ENCODE measurements around the gene CDC42BPB. TPM values are rescaled to one million over a fixed set of nuclear protein-coding genes. Genes with fewer than 3 reads are reported as not detected.

CDC42BPB gene
- total RNA-seq, 1 donor from 2014 or later = 105 TPM

DNA sequence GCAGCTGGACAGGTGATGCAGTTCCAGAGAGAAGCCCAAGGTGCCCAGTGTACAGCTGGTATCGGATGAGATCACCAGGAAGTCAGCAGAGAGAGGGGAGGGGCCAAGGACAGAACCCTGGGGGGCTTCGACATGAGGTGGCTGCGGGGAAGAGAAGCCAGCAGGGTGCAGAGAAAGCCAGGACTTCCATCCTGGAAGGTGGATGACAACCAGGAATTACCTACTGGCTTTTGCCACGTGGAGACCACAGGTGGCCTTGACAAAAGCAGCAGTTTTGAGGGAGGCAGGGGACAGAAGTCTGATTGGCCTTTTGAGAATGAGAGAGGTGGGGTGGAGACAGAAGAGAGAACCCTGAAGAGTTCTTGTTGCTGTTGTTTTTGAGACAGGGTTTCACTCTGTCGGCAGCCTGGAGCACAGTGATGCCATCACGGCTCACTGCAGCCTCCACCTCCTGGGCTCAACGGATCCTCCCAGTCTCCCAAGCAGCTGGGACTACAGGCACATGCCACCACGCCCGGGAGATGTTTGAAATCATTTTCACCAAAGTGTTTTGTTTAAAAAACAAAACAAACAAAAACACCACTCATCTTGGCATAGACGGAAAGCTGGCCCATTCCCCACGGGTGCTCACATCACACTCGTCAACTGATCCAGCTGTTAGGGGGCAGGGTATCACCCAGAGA, 35.2 kb downstream of the CDC42BPB start:
- no peak for TF ChIP-seq POLR2A (IDR thresholded peaks at IDR 0.05)
- TF ChIP-seq POLR2AphosphoS5 (IDR thresholded peaks at IDR 0.05; ENCODE audit: insufficient read depth in 1 of 2, low read depth in 1 of 2) = no peak
- TF ChIP-seq, protein P1, sequence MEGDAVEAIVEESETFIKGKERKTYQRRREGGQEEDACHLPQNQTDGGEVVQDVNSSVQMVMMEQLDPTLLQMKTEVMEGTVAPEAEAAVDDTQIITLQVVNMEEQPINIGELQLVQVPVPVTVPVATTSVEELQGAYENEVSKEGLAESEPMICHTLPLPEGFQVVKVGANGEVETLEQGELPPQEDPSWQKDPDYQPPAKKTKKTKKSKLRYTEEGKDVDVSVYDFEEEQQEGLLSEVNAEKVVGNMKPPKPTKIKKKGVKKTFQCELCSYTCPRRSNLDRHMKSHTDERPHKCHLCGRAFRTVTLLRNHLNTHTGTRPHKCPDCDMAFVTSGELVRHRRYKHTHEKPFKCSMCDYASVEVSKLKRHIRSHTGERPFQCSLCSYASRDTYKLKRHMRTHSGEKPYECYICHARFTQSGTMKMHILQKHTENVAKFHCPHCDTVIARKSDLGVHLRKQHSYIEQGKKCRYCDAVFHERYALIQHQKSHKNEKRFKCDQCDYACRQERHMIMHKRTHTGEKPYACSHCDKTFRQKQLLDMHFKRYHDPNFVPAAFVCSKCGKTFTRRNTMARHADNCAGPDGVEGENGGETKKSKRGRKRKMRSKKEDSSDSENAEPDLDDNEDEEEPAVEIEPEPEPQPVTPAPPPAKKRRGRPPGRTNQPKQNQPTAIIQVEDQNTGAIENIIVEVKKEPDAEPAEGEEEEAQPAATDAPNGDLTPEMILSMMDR (IDR thresholded peaks at IDR 0.05) = no peak
- DNase-seq (ENCODE audit: extremely low spot score in 2 of 2) = no peak
- peaks cover 67% of the 10 kb centered on the region for H3K4me1 ChIP-seq
- no peaks in the 10 kb centered on the region for H3K36me3 ChIP-seq
- H3K9me3 ChIP-seq = no peaks in the 10 kb centered on the region
- no peaks in the 10 kb centered on the region for H3K27me3 ChIP-seq
- H3K4me3 ChIP-seq = no peak overlapping the region
- H3K27ac ChIP-seq = peak overlapping the region; percentile 9
- intact Hi-C loops (cut with DNase I) = no loop called here

DNA sequence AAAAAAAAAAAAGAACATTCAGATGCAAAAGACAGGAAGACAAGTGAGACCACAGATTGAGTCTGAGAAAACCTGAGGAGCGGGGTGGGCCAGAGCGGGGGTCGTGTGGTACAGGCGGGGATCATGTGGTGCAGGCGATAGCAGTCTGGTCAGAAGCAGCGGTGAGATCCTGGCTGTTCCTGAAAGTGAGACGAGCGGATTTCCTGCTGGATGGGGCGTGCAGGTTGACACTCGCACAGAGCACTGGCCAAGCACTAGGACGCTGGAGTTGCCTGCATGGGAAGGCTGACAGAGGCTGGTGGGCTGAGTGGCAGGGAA, 35.7 kb downstream of the CDC42BPB start:
- intact Hi-C loops (cut with DNase I) = no loop called here
- TF ChIP-seq, protein P1 (IDR thresholded peaks at IDR 0.05) = no peak
- TF ChIP-seq POLR2AphosphoS5 (IDR thresholded peaks at IDR 0.05; ENCODE audit: insufficient read depth in 1 of 2, low read depth in 1 of 2) = no peak
- no peak for TF ChIP-seq POLR2A (IDR thresholded peaks at IDR 0.05)
- Histone ChIP-seq H3K27ac (no peak overlapping the region), H3K4me3 (no peak overlapping the region), H3K9me3 (no peaks in the 10 kb centered on the region), H3K4me1 (peaks cover 71% of the 10 kb centered on the region), H3K27me3 (no peaks in the 10 kb centered on the region), H3K36me3 (no peaks in the 10 kb centered on the region)
- DNase-seq (ENCODE audit: extremely low spot score in 2 of 2) = no peak

DNA sequence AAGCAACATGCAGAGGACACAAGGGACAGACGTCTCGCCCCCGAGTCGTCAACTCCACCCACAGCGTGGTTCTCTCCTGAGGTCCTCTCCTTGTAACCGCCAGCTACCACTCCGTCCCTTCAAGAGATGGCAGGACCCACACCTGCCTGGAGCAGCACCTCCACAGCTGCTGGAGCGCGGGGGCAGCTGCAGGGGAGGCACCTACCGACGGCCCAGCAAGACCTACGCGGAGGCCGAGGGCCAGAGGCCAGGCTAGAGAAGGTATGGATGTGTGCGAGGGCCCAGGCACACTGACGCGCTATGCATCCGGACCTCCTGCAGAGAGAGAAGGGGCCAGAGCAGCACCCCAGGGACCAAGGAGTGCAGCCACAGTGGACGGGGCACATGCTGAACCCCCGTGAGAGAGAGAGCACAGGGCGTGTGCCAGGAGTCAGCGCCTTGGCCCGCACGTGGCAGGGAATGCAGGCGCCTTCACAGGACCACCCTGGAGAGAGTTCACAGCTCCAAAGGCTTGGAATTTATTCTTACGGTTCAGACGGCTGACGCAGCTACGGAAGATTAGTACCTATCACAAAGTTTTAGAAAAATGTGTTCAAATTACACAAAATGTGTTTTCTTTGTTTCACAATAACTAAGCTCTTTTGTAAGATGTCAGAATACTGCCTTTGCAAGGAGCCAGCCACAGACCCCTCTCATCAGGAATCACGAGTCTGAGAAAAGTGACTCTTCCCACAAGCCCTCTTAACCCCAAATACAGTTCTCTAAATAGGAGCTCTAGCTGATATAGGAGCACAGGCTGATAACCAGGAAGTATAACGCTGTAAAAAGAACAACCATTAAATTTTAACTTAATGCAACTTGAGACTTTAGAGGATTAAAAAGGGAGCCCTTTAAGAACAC, 36.8 kb downstream of the CDC42BPB start:
- H3K27me3 ChIP-seq = no peaks in the 10 kb centered on the region
- no peak for DNase-seq (ENCODE audit: extremely low spot score in 2 of 2)
- intact Hi-C loops (cut with DNase I) = no loop called here
- TF ChIP-seq POLR2A (IDR thresholded peaks at IDR 0.05) (no peak), POLR2AphosphoS5 (IDR thresholded peaks at IDR 0.05; ENCODE audit: insufficient read depth in 1 of 2, low read depth in 1 of 2) (no peak)
- no peaks in the 10 kb centered on the region for H3K9me3 ChIP-seq
- no peak overlapping the region for H3K27ac ChIP-seq
- H3K4me1 ChIP-seq = peaks cover 75% of the 10 kb centered on the region
- no peak overlapping the region for H3K4me3 ChIP-seq
- no peaks in the 10 kb centered on the region for H3K36me3 ChIP-seq

DNA sequence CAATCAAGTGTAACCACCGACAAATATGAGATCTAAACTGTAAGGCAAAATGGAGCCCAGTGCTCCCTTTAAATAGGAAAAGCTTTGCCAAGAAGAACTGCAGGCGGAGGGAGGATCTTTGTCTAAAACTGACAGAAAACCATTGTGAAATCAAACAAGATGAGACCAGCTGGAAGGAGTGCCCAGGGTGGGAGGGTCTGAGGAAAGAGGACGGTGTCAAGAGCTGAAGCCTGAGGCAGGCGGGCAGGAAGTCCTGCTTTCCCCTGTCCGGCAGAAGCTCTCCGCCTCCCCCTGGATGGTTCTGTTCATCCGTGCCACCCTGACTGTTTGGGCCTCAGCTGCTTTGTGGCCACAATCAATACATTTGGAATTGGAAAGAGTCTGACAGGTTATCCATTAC, 37.5 kb downstream of the CDC42BPB start:
- no peaks in the 10 kb centered on the region for H3K36me3 ChIP-seq
- no peak for DNase-seq (ENCODE audit: extremely low spot score in 2 of 2)
- no peaks in the 10 kb centered on the region for H3K9me3 ChIP-seq
- intact Hi-C loops (cut with DNase I) = no loop called here
- TF ChIP-seq, protein P1 (IDR thresholded peaks at IDR 0.05) = no peak
- TF ChIP-seq POLR2AphosphoS5 (IDR thresholded peaks at IDR 0.05; ENCODE audit: insufficient read depth in 1 of 2, low read depth in 1 of 2) (no peak), POLR2A (IDR thresholded peaks at IDR 0.05) (no peak)
- H3K27ac ChIP-seq = no peak overlapping the region
- no peaks in the 10 kb centered on the region for H3K27me3 ChIP-seq
- peaks cover 79% of the 10 kb centered on the region for H3K4me1 ChIP-seq
- no peak overlapping the region for H3K4me3 ChIP-seq

DNA sequence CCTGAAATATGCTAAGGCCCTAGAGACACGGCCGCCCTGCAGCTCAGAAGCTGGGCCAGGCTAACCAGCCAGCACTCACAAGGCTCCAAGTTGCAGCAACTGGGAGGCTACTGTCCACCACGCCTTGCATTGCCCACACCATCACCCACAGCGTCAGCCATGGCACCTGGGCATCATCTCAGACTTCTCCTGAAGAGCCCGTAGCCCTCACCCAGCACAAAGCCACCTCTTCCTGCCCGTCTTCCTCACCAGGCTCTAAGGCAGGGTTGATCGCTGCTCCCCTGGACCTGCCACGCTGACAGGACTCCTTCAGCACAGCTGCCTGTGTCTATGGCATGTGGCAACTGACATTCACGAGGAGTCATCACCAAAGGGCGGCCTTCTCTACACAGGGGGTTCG, 38.1 kb downstream of the CDC42BPB start:
- H3K4me3 ChIP-seq = no peak overlapping the region
- no peak for DNase-seq (ENCODE audit: extremely low spot score in 2 of 2)
- peaks cover 79% of the 10 kb centered on the region for H3K4me1 ChIP-seq
- H3K36me3 ChIP-seq = no peaks in the 10 kb centered on the region
- H3K27me3 ChIP-seq = no peaks in the 10 kb centered on the region
- TF ChIP-seq POLR2A (IDR thresholded peaks at IDR 0.05) (no peak), POLR2AphosphoS5 (IDR thresholded peaks at IDR 0.05; ENCODE audit: insufficient read depth in 1 of 2, low read depth in 1 of 2) (no peak)
- TF ChIP-seq, protein P1 (IDR thresholded peaks at IDR 0.05) = no peak
- no peak overlapping the region for H3K27ac ChIP-seq
- H3K9me3 ChIP-seq = no peaks in the 10 kb centered on the region
- intact Hi-C loops (cut with DNase I) = no loop called here

Measured in vagina (tissue), 2 donors.